H1 (cell line): ENCODE measurements around the gene CGN. TPM values are rescaled to one million over a fixed set of nuclear protein-coding genes. Genes with fewer than 3 reads are reported as not detected.

Experiments used
- CTCF ChIA-PET: fragments of 300-600 bp; sonication (Branson Sonifier 250); formaldehyde crosslinking; loops from one replicate; lab custom pipeline; 2021; ENCODE audit not compliant: partially characterized antibody; lab: Charles Lee
- POLR2A ChIA-PET: fragments of 300-600 bp; sonication (Branson Sonifier 250); formaldehyde crosslinking; loops from one replicate; lab custom pipeline; 2021; ENCODE audit warnings: inconsistent platforms; ENCODE audit not compliant: partially characterized antibody; lab: Charles Lee
- DNase-seq, 2 experiments: peaks; one replicate each; pipeline versions ENCODE4 v3.0.0 to v3.0.0-alpha.2; 2010 to 2022; ENCODE audit warnings: low spot score in 2 of 2, low read depth in 1 of 2, mixed read lengths in 1 of 2
- FAIRE-seq: peaks from 2 replicates; lab custom pipeline; 2011; peaks lifted over from hg19 to GRCh38; lab: Jason Lieb, UNC
- H2AFZ ChIP-seq: 2 replicates; pipeline ENCODE4 v1.8.1; 2012; ENCODE audit warnings: low read length, inconsistent platforms
- H2AK5ac ChIP-seq: 2 replicates; pipeline ENCODE4 v1.6.1; 2013; ENCODE audit warnings: low read depth, low read length
- H2BK120ac ChIP-seq: replicated peaks from 2 replicates; pipeline ENCODE3; 2013; ENCODE audit warnings: low read depth, low read length, inconsistent platforms
- H2BK12ac ChIP-seq: 2 replicates; pipeline ENCODE4 v1.6.1; 2013; ENCODE audit warnings: low read depth, low read length
- H2BK15ac ChIP-seq: 2 replicates; pipeline ENCODE4 v1.6.1; 2013; ENCODE audit warnings: low read length
- H2BK20ac ChIP-seq: 2 replicates; pipeline ENCODE4 v1.6.1; 2013; ENCODE audit warnings: low read length
- H2BK5ac ChIP-seq: 2 replicates; pipeline ENCODE4 v1.6.1; 2013; ENCODE audit warnings: low read depth, low read length
- H3K14ac ChIP-seq: 2 replicates; pipeline ENCODE4 v1.6.1; 2013; ENCODE audit warnings: inconsistent platforms; ENCODE audit not compliant: insufficient read length
- H3K18ac ChIP-seq: 2 replicates; pipeline ENCODE4 v1.6.1; 2013; ENCODE audit warnings: low read length; ENCODE audit errors: extremely low read depth
- H3K23ac ChIP-seq: 2 replicates; pipeline ENCODE4 v1.6.1; 2013; ENCODE audit warnings: inconsistent platforms; ENCODE audit not compliant: insufficient read length
- H3K23me2 ChIP-seq: 2 replicates; pipeline ENCODE4 v1.6.1; 2013; ENCODE audit warnings: low read depth, low read length
- H3K27ac ChIP-seq: 2 replicates; pipeline ENCODE4 v1.6.1; 2011; ENCODE audit warnings: low read depth, low read length, inconsistent platforms
- H3K27me3 ChIP-seq, 4 experiments: replicated peaks in 1 of 4; 1 replicate in 1 of 4; 2 replicates in 3 of 4; pipeline versions ENCODE4 v1.6.1 to v1.8.1; 2011 to 2013; ENCODE audit warnings: low read length in 3 of 4, mild to moderate bottlenecking in 3 of 4, inconsistent platforms in 2 of 4, mixed read lengths in 2 of 4, moderate library complexity in 1 of 4; ENCODE audit not compliant: control insufficient read depth in 3 of 4, insufficient read depth in 3 of 4; ENCODE audit errors: extremely low read depth in 1 of 4
- H3K36me3 ChIP-seq, 4 experiments: 2 replicates each; pipeline versions ENCODE4 v1.6.1 to v1.8.1; 2011 to 2013; ENCODE audit warnings: mild to moderate bottlenecking in 4 of 4, low read length in 3 of 4, moderate library complexity in 2 of 4, control low read depth in 1 of 4, inconsistent platforms in 1 of 4; ENCODE audit not compliant: insufficient read depth in 4 of 4, control insufficient read depth in 2 of 4
- H3K4ac ChIP-seq: replicated peaks from 2 replicates; pipeline ENCODE3; 2013; ENCODE audit warnings: low read length, low read depth, mixed read lengths, inconsistent platforms; ENCODE audit not compliant: insufficient read length
- H3K4me1 ChIP-seq, 4 experiments: replicated peaks in 1 of 4; 1 replicate in 1 of 4; 2 replicates in 3 of 4; pipeline versions ENCODE4 v1.6.1 to v1.8.1; 2011 to 2013; ENCODE audit warnings: low read length in 3 of 4, inconsistent platforms in 2 of 4, mixed read lengths in 1 of 4; ENCODE audit not compliant: insufficient read depth in 4 of 4, control insufficient read depth in 3 of 4
- H3K4me2 ChIP-seq, 2 experiments: 2 replicates each; pipeline versions ENCODE4 v1.6.1 to v1.8.1; 2011 to 2013; ENCODE audit warnings: low read depth in 2 of 2, low read length in 2 of 2, control low read depth in 1 of 2, inconsistent platforms in 1 of 2, mild to moderate bottlenecking in 1 of 2; ENCODE audit not compliant: insufficient read depth in 1 of 2
- H3K4me3 ChIP-seq, 4 experiments: fragments of 200-600, 300-600 bp in 1 of 4; sonication (generic), shearing (Covaris generic), sonication (Bioruptor Twin) in 1 of 4; 2 replicates each; pipeline versions ENCODE4 v1.5.1 to v1.8.1; 2011 to 2016; ENCODE audit warnings: low read length in 4 of 4, low read depth in 3 of 4, control low read depth in 2 of 4, inconsistent platforms in 2 of 4, mild to moderate bottlenecking in 2 of 4, mixed read lengths in 1 of 4, moderate library complexity in 1 of 4; ENCODE audit not compliant: insufficient read depth in 2 of 4; ENCODE audit errors: extremely low read depth in 1 of 4
- H3K56ac ChIP-seq: replicated peaks from 2 replicates; pipeline ENCODE3; 2013; ENCODE audit warnings: low read depth, mild to moderate bottlenecking, mixed read lengths, low read length, inconsistent platforms; ENCODE audit not compliant: insufficient read length
- H3K79me1 ChIP-seq: 2 replicates; pipeline ENCODE4 v1.6.1; 2013; ENCODE audit warnings: low read depth, low read length, control low read depth
- H3K79me2 ChIP-seq, 2 experiments: 2 replicates each; pipeline versions ENCODE4 v1.6.1 to v1.8.1; 2012 to 2013; ENCODE audit warnings: low read length in 2 of 2, mild to moderate bottlenecking in 2 of 2, inconsistent platforms in 1 of 2; ENCODE audit not compliant: insufficient read depth in 2 of 2, control insufficient read depth in 1 of 2
- H3K9ac ChIP-seq, 4 experiments: replicated peaks in 1 of 4; 1 replicate in 1 of 4; 2 replicates in 3 of 4; pipeline versions ENCODE4 v1.6.1 to v1.8.1; 2011 to 2013; ENCODE audit warnings: low read depth in 3 of 4, low read length in 3 of 4, control low read depth in 2 of 4, mild to moderate bottlenecking in 2 of 4, moderate library complexity in 2 of 4, inconsistent platforms in 1 of 4; ENCODE audit errors: extremely low read depth in 1 of 4
- H3K9me3 ChIP-seq, 2 experiments: 2 replicates each; pipeline versions ENCODE4 v1.6.1 to v1.8.1; 2012 to 2013; ENCODE audit warnings: mild to moderate bottlenecking in 2 of 2, moderate library complexity in 2 of 2, control low read depth in 1 of 2, inconsistent platforms in 1 of 2, low read depth in 1 of 2, low read length in 1 of 2, mixed read lengths in 1 of 2; ENCODE audit not compliant: insufficient read depth in 2 of 2
- H4K20me1 ChIP-seq, 2 experiments: replicated peaks in 1 of 2; 2 replicates each; pipeline versions ENCODE3 to v1.8.1; 2011 to 2013; ENCODE audit warnings: inconsistent platforms in 2 of 2, low read length in 2 of 2, mild to moderate bottlenecking in 1 of 2; ENCODE audit not compliant: insufficient read depth in 2 of 2, control insufficient read depth in 1 of 2
- H4K5ac ChIP-seq: 2 replicates; pipeline ENCODE4 v1.6.1; 2013; ENCODE audit warnings: low read length, low read depth, mixed read lengths, inconsistent platforms; ENCODE audit not compliant: insufficient read length
- H4K8ac ChIP-seq: 2 replicates; pipeline ENCODE4 v1.8.0; 2013; ENCODE audit warnings: mild to moderate bottlenecking, moderate library complexity, low read length, inconsistent platforms; ENCODE audit not compliant: insufficient read depth; ENCODE audit errors: extremely low read depth
- H4K91ac ChIP-seq: replicated peaks from 2 replicates; pipeline ENCODE3; 2013; ENCODE audit warnings: low read length, mixed read lengths, inconsistent platforms; ENCODE audit not compliant: insufficient read length
- GTF2F1 ChIP-seq: IDR thresholded peaks from 2 replicates; pipeline ENCODE4 v1.6.1; 2012; ENCODE audit warnings: low read depth, low read length, improper control_type of control experiment, borderline replicate concordance
- HDAC2 ChIP-seq, 2 experiments: fragments of 300-600 bp in 1 of 2; sonication (generic) in 1 of 2; IDR thresholded peaks; 2 replicates each; pipeline ENCODE4 v1.6.1; 2011 to 2012; ENCODE audit warnings: low read depth in 2 of 2, low read length in 2 of 2, mild to moderate bottlenecking in 2 of 2, moderate library complexity in 2 of 2, borderline replicate concordance in 1 of 2, inconsistent platforms in 1 of 2
- SAP30 ChIP-seq: fragments of 300-600 bp; sonication (generic); IDR thresholded peaks from 2 replicates; pipeline ENCODE4 v1.7.1; 2012; ENCODE audit warnings: low read length, moderate library complexity, mild to moderate bottlenecking, inconsistent platforms; ENCODE audit not compliant: insufficient read depth, insufficient replicate concordance
- SUZ12 ChIP-seq: fragments of 200-600 bp; sonication (generic); IDR thresholded peaks from 2 replicates; pipeline ENCODE4 v1.6.1; 2012; ENCODE audit warnings: mild to moderate bottlenecking, inconsistent platforms, low read length, moderate library complexity, mixed read lengths
- USF2 ChIP-seq: IDR thresholded peaks from 2 replicates; pipeline ENCODE4 v1.6.1; 2011; ENCODE audit warnings: low read length, improper control_type of control experiment
- WGBS, 2 experiments: shearing (Covaris generic) in 1 of 2; methylation state at CpG; one replicate each; pipeline versions ENCODE4 v1.1.6 to v1.1.7; 2013 to 2015; ENCODE audit warnings: low lambda C conversion rate in 2 of 2, mixed read lengths in 2 of 2, inconsistent platforms in 1 of 2, low coverage in 1 of 2, missing lambda C conversion rate in 1 of 2; ENCODE audit not compliant: insufficient replicate concordance in 2 of 2, insufficient coverage in 1 of 2, insufficient read length in 1 of 2; ENCODE audit errors: extremely low coverage in 1 of 2, missing lambda C conversion rate in 1 of 2; 5-methylcytosine and 5-hydroxymethylcytosine counted together
- polyA plus RNA-seq, 7 experiments: library from polyadenylated mRNA; depleted of rRNA in 3 of 7; stranded (reverse) in 5 of 7; unstranded in 2 of 7; fragments of >200 nt in 5 of 7; fragments of 200-250 nt in 2 of 7; gene quantifications; 1 replicate in 5 of 7; 2 replicates in 1 of 7; 4 replicates in 1 of 7; pipeline versions ENCODE4 v1.2.1 to v1.2.3, GENCODE V29; 2011 to 2013; ENCODE audit warnings: missing spikeins in 2 of 7, mixed read lengths in 2 of 7
- total RNA-seq: library from RNA; stranded (reverse); fragmentation: NEBNext Ultra II Directional; extraction: Animal tissue kit (Norgen Biotek cat#: 25700); gene quantifications from 2 replicates; pipeline ENCODE4 v1.2.1, GENCODE V29; 2021

Gene CGN
- total and polyA plus RNA-seq, 2 of the 8 experiments (the other 6 are each of a cell fraction or from before 2014, with no cell fraction given), result 15.9 to 52.7 TPM

GRCh38 chr1:151477066-151477465, 34.1 kb upstream of the CGN start:
- TF ChIP-seq HDAC2 (IDR thresholded peaks at IDR 0.05; ENCODE audit: borderline replicate concordance in 1 of 2, low read depth in 2 of 2, low read length in 2 of 2) (no peak), GTF2F1 (no peak), SAP30 (no peak), USF2 (no peak), SUZ12 (no peak)
- Histone ChIP-seq H4K91ac (no peak overlapping the region), H2BK120ac (no peak overlapping the region), H2BK20ac (no peak overlapping the region), H2BK5ac (no peak overlapping the region), H3K4ac (no peak overlapping the region), H3K79me2 (no peaks in the 10 kb centered on the region), H3K4me1 (no peaks in the 10 kb centered on the region; a peak in 1 of 7 replicates), H3K23ac (no peak overlapping the region), H2BK12ac (no peak overlapping the region), H4K5ac (no peak overlapping the region), H3K9ac (no peak overlapping the region), H4K8ac (no peak overlapping the region), H2AK5ac (no peak overlapping the region), H3K14ac (no peak overlapping the region), H2AFZ (no peak overlapping the region), H3K18ac (no peak overlapping the region), H4K20me1 (no peaks in the 10 kb centered on the region), H3K36me3 (no peaks in the 10 kb centered on the region), H2BK15ac (no peak overlapping the region), H3K27ac (no peak overlapping the region), H3K23me2 (no peaks in the 10 kb centered on the region), H3K4me2 (no peak overlapping the region), H3K79me1 (no peaks in the 10 kb centered on the region), H3K9me3 (no peaks in the 10 kb centered on the region), H3K4me3 (no peak overlapping the region), H3K27me3 (no peaks in the 10 kb centered on the region), H3K56ac (no peak overlapping the region)
- DNase-seq, result no peak
- WGBS, 2 experiments, result 84% methylated on average over 3 of the region's 3 CpGs; no CpG with 5 or more reads in 1 of the 2 experiments
- no peak for FAIRE-seq
- ChIA-PET POLR2A (interaction anchor here (8.6 kb wide), 1 partner anchor 17 kb away, joined by 91 read pairs; the partner anchor contains the start of gene POGZ), CTCF (interaction anchor here (1.6 to 1.9 kb wide), 2 partner anchors 9 to 12 kb away, joined by 3 to 5 read pairs; no protein-coding TSS in a partner anchor)
